Stimulated activated CD8-positive, alpha-beta memory T cell treated with anti-CD3 and anti-CD28 coated beads, Interleukin-7, amount 100 ng/mL, for 48 hours (primary cell): Measurements from ENCODE around the gene GCN1.
A peak's percentile ranks its signal among the peaks of the same experiment; 100 is the strongest.
"Not testable (repeated sequence)": the region's sequence is repeated elsewhere in the genome, so short reads cannot be mapped to it uniquely, and the experiment has no call there.

Experiments
- DNase-seq, 2 donors: peaks; one replicate each; pipeline ENCODE4 v3.0.0-alpha.2; 2020; ENCODE audit warnings: low read depth in 1 of 2; ENCODE audit errors: extremely low read depth in 1 of 2

The GCN1 gene, protein sequence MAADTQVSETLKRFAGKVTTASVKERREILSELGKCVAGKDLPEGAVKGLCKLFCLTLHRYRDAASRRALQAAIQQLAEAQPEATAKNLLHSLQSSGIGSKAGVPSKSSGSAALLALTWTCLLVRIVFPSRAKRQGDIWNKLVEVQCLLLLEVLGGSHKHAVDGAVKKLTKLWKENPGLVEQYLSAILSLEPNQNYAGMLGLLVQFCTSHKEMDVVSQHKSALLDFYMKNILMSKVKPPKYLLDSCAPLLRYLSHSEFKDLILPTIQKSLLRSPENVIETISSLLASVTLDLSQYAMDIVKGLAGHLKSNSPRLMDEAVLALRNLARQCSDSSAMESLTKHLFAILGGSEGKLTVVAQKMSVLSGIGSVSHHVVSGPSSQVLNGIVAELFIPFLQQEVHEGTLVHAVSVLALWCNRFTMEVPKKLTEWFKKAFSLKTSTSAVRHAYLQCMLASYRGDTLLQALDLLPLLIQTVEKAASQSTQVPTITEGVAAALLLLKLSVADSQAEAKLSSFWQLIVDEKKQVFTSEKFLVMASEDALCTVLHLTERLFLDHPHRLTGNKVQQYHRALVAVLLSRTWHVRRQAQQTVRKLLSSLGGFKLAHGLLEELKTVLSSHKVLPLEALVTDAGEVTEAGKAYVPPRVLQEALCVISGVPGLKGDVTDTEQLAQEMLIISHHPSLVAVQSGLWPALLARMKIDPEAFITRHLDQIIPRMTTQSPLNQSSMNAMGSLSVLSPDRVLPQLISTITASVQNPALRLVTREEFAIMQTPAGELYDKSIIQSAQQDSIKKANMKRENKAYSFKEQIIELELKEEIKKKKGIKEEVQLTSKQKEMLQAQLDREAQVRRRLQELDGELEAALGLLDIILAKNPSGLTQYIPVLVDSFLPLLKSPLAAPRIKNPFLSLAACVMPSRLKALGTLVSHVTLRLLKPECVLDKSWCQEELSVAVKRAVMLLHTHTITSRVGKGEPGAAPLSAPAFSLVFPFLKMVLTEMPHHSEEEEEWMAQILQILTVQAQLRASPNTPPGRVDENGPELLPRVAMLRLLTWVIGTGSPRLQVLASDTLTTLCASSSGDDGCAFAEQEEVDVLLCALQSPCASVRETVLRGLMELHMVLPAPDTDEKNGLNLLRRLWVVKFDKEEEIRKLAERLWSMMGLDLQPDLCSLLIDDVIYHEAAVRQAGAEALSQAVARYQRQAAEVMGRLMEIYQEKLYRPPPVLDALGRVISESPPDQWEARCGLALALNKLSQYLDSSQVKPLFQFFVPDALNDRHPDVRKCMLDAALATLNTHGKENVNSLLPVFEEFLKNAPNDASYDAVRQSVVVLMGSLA (N-terminal part only)

DNA sequence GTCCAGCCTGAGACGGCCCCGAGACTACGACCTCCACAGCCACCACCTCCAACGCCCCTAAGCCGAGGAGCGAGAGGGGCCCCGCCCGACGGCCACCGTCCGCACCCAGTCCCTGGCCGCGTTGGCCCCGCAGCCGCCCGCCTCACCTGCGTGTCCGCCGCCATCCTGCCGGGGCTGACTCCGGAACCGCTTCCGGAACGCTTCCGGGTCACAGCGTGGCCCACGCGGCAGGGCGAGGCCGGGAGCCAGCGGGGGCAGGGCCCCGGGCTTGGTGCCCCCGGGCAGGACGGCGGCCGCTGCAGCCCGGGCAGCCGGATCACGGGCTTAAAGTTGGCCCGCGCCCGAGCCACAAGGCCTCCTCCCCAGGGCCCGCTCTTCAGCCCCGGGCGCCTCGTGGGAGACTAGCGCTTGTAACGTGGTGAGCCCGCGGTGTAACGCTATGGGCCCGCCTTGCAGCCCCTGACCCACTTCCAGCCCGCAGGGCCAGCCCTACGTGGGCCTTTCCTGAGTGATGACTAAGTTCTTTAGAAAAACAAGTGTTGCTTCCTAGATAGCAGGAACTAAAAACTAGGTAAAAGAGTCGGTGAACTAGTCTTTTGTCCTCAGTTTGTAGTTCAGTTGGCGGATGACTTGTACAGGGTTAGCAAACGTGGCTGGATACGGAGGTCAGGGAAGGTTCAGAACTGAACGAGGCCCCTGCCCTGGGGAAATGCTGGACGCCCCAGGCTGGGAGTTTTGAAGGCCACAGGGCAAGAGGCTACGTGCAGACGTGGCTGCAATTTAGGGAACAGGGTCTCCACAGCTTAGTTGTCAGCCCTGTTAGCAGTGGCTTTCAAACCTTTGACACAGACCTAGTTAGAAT is at the start of gene GCN1:
GCN1 (minus strand) TSS at position 182 of the 862 bp plus-strand sequence; CDS start at position 164, 18 bp downstream.
- DNase-seq: peak; percentile 76 to 81

DNA sequence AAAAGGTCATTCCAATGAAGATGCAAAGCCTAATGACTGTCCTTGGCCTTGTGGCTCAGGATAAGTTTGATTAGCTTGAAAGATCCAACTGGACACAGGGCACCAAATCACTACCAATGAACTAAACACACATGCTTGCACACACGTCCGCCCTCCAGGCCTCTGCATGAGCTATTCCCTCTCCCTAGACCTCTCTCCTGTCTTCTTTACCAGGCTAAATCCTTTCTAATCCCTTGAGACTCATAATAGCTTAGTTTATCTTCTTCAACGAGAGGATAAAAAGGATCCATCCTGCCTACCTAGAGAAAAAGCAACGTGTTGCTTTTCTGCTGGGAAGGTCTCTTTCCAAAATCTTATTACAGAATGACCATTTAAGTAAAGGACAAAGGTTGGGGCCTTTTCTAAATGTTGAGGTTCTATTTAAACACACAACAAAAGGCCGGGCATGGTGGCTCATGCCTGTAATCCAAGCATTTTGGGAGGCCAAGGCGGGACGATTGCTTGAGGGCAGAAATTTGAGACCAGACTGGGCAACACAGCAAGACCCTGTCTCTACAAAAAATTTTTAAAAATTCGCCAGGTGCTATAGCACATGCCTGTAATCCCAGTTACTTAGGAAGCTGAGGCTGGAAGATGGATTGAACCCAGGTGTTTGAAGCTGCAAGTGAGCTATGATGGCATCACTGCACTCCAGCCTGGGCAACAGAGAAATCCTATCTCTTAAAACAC is 48.6 kb upstream of the GCN1 start:
- no peak for DNase-seq

DNA sequence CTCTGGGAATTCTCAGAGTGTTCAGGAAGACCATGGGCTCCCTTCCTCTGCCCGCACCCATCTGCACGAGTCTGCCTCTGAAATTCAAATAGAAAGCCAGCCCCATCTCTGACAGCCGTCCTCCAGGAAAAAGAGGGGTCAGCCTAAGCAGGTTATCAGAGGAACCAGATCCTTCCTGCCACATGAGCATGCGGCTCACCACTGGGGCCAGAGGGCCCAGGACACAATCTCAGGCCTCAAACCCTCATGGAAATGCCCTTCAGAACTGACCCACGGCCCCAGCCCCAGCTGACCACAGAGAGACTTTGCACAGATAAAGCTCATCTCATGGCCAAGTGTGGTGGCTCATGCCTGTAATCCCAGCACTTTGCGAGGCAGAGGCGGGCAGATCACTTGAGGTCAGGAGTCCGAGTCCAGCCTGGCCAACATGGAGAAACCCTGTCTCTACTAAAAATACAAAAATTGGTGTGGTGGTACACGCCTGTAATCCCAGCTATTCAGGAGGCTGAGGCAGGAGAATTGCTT is 47.8 kb upstream of the GCN1 start:
- DNase-seq: no peak

DNA sequence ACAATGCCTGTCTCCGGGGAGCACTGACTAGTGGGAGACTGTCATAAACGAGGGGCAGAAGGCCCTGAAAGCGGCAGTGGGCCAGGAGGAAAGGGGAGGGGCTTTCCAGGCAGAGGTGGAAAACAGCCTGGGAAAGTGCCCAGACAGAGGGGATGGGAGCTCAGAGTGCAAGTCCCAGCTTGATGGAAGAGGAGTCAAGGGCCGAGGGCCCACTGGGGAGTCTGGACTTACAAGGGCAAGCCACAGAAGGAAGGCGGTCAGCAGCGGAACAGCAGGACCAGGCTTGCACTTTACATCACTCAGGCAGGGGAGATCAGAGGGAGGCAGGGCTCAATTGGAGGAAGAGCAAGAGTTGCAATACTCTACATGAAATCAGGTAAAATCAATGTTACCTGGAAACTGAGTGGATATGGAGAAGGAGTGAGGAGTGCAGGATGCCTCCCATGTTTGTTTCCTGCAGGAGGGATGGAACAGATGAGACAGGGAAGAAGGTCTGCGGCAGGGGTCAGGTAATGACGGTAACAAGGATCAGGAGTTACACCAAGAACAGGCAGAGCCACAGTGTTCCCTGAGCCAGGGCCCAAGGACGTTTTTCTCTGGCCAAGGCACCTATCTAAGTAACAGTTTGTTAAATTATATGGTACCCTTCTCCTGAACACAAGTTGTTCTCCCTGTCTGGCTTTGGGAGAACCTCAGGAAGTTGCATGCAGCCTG is 47.2 kb upstream of the GCN1 start:
- DNase-seq: no peak

DNA sequence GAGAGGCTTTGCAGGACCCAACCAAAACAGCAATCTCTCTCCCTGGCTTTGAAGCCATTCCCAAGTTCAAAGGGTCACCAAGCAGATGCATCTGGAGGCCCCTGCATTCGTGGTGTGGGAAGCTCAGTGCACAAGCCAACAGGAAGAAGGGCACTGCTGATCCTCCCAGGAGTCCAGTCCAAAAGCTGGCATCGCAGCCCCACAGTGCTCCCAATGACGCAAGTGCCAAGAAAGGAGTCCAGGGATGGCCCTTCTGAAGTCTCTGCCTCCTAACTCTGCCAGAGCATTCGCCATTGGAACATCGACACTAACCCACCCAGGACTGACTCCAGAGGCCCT is 45.9 kb upstream of the GCN1 start:
- DNase-seq: no peak

DNA sequence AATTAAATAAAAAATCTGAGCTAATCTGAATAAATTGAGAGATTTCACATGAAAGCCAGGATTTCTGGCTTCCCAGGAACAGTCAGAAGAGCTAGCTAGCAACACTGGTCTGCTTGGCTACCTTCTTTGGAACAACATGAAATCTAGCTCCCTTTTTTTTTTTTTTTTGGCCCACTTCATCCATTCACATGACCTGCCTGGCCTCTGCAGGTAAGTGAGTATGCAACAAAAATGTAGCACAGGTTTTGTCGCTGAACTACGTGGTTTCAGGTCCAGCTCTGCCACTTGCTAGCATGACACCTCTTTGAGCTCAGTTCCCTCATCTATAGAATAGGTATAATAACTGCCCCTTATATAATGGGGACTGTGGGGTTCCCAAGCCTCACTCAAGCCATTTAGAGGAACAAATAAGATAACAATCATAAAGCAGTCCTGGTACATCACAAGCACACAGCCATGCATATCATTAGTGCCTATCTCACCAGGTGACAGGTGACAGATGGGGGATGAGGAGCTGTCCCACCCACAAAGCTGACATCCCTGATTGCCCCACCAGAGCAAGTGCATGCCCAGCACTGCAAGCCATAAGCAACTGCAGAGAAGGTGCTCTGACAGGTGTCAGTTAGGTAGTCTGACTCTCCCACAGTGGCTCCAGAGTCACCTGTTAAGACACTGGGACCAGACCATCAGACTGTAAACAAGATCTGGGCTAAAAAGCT is 45.4 kb upstream of the GCN1 start:
- DNase-seq: no peak

DNA sequence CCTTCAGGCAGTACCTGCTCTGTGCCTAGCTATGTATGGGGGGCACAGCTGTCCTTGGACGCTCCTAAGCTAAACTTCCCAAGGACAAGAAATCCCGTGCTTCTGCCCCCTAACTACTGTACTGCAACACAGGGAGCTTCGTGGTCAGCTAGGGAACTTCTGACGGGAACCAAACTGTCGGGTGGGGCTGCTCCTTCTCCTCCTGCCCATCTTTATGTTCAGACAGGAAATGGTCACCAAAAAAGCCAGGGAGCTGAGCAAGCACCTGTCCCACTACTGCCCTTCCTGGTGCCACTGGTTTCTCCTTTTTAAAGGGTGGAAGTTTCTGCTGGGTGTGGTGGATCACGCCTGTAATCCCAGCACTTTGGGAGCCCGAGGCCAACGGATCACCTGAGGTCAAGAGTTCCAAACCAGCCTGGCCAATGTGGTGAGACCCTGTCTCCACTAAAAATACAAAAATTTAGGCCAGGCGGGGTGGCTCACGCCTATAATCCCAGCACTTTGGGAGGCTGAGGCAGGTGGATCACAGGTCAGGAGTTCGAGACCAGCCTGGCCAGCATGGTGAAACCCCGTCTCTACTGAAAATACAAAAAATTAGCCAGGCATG is 44.4 kb upstream of the GCN1 start:
- DNase-seq: no peak

DNA sequence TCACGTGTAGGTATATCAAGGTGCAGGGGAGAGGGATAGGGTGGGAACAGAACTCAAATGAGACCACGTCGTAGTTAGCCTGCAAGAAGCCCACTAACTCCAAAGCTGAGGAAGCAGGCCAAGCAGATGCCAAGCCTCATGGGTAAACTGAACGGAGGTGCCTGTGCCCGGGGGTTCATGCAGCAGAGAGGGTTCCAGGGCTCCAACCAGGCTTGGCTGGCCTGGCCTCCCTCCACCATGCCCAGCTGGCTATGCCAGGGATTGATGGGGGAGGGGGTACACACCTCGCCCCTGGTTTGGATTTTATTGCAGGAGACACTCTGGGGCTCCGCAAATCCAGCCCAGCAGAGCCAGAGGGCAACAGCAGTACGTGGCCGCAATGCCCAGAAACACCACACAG is 43.7 kb upstream of the GCN1 start:
- no peak for DNase-seq

DNA sequence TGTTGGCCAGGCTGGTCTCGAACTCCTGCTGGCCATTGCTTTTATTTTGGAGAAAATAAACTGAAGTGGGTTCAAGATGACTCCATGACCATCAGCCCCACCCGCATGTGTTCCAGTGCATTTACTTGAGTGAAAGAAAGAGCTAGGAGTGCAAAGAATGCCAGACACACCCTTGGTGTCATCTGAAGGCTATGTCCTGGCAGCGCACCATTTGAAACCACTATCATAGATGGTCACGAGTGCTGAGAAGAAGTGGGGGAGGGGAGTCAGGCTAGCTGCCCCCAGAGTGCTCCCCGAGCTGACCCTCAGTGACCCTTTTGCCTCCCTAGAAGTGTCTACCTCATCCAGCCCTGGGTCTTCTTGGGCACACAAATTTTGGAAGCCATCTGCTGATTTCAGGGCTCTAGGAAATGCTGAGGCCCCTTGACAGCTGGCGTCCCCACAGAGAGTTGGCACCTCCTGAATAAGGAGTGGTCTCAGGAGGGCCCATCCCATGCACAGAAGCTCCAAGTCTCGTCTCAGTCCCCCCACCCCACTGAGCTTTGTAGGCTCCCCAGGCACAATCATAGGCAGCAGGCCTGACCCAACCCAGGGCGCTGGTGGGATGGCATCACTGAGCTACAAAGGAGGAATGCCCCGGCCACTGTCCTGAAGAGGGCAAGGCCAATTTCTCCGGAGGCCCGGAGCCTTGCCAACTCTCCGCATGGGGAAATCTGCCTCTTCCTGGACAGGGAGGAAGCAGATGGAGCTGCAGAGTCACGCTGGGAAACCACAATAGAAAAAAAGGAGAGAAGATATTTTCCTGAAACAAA is 43.1 kb upstream of the GCN1 start:
- DNase-seq: no peak

DNA sequence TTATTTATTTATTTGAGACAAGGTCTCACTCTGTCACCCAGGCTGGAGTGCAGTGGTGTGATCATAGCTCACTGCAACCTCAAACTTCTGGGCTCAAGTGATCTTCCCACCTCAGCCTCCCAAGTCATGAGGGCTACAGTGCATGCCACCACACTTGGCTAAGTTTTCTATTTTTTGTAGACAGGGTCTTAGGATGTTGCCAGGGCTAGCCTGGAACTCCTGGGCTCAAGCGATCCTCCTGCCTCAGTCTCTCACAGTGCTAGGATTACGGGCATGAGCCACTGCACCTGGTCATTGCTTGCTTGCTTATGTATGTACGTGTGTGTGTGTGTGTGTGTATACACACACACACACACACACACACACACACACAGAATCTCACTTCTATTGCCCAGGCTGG is 42.3 kb upstream of the GCN1 start:
- not testable (repeated sequence) for DNase-seq

DNA sequence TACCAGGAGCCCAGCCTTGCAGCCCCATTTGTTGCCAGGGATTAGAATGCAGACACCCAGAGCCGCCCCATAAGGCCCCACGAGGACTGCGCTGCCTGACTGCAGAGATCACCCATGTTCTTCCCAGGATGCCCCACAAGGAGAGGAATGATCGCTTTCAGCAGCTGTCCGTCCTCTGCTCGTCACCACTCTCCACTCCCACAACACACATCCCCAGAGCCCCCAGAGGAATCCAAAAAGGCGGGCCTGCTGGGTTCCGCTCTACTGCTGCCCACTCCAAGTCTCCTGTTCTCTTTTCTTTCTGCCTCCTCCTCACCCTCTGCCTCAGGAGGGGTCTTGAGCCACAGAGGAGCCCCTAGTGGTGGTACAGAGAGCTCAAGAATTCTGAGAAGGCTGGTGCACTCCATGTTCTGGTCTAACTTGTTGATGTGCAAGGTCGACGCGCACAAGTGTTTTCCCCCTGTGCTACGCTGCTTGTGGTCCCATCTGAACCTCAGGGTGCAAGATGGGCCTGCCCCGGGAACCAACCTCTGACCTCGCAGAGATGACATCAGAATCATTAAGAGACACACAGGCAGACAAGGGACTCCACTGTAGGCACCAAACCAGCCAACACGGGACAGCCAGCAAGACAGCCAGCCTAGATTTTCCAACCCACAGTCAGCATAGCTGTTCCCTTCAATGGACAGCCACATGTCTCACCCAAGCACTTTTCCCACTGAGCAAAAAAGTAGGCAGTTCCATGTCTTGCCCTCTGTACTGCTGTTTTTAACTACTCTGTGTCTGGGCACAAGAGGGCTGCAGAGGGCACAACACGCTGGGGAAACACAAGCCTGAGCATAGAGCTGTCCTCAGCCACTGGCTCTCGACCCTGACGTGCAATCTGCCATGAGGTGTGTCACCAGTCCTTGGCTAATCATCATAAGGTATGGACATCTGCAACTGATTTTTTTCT is 41.1 kb upstream of the GCN1 start:
- DNase-seq: no peak

DNA sequence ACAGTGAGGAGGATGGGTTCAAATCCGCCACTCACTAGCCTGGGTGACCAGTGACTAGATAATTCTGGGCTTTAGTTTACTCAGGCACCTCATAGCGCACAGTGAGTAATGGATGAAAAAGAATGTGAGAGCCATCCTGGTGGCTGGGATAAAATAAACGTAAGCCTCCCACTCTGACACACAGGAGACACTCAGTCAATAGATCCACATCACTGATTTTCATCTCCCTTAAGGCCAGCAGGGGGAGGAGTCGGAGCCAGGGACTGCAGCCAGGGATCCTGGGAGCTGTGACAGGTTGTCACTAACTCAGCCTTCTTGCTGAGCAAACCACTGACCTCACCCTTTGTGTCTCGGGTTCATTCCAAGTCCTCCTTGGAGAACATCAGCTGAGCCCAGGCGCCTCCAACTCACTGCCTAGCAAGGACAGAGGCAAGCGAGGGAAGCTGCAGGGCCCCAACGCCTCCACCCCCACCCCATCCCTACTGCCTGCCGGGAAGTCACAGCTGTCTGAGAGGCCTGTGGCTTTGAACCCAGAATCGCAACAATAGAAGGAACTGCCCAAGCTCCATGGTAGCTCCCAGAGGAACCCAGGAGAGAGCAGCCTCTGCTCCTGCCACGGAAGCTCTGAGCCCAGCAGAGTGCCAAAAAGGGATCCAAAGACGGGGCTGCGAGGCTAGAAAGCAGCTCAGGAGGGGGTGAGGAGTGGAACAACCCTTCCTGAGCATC is 40.3 kb upstream of the GCN1 start:
- no peak for DNase-seq

DNA sequence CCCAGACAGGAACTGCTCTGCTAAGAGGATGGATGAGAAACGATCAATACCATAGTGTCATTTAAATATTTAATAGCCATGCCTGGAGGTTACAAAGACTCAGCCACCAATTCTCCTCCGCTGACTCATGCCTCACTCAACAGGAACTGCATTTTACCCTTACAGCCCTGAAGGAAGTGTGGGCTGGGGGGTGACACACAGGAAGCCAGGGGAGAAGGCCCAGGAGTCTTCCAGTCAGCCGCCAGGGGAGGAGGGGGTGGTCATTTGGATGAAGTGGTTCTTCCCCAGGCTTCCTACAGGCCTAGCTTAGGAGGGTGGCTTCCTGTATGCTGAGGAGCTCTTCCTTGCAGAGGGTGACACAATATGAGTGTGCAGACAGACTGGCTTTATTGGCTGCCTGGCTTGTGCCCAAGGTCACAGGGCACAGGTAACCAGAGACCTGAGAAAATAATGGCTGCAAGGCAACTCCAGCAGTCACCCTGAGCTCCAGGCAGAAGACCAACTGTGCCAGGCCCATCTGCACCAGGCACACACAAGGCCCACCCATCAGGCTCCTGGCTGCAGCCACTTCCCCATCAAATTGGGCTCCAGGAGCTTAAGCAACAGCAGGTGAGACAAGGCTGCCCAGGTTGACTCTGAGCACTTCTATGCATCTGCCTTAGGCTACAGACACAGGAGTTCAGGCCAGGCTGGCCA is 36.9 kb upstream of the GCN1 start:
- DNase-seq: peak; percentile 59 to 88

DNA sequence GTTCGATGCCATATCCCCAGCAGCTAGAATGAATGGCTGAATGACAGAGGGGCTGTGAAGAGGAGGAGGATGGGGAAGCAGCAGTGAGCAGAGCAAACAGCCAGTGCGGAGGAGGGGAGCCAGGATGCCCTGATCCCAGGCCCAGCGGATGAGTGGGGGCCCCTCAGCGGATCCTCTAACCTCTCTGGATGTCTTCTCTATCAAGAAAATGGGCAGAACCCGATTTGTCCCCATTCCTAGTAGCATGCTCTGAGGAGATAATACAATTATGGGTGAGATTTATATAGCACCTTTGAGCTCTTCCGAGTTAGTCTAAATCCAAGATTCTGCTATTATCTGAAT is 36.4 kb upstream of the GCN1 start:
- no peak for DNase-seq
